IPS-18a (cell line): ENCODE results near the gene ACP4.
"Not testable (repeated sequence)": the region's sequence is repeated elsewhere in the genome, so short reads cannot be mapped to it uniquely, and the experiment has no call there.

ENCODE experiments used
- H3K27ac ChIP-seq: one replicate; pipeline ENCODE4 v1.5.1; 2013; ENCODE audit warnings: low read length
- H3K27me3 ChIP-seq: one replicate; pipeline ENCODE4 v1.6.1; 2013; ENCODE audit warnings: mild to moderate bottlenecking, low read length; ENCODE audit not compliant: control insufficient read depth, insufficient read depth
- H3K36me3 ChIP-seq: one replicate; pipeline ENCODE4 v1.6.1; 2013; ENCODE audit warnings: low read depth, low read length; ENCODE audit not compliant: control insufficient read depth
- H3K4me1 ChIP-seq: one replicate; pipeline ENCODE4 v1.6.1; 2013; ENCODE audit warnings: low read depth, low read length; ENCODE audit not compliant: control insufficient read depth
- H3K4me3 ChIP-seq: one replicate; pipeline ENCODE4 v1.5.1; 2013; ENCODE audit warnings: low read length
- H3K9ac ChIP-seq: one replicate; pipeline ENCODE4 v1.6.1; 2013; ENCODE audit warnings: mild to moderate bottlenecking, low read length, moderate library complexity
- H3K9me3 ChIP-seq: one replicate; pipeline ENCODE4 v1.6.1; 2013; ENCODE audit warnings: low read depth, low read length; ENCODE audit not compliant: control insufficient read depth

The ACP4 gene

GRCh38 chr19:50790396-50790795, at the start of gene ACP4:
ACP4 (plus strand) TSS chr19:50790415; CDS start chr19:50790415, 0 bp downstream.
- H3K27ac ChIP-seq = no peak within 1 kb of the TSS
- no peaks in the 10 kb centered on the region for H3K9me3 ChIP-seq
- H3K27me3 ChIP-seq = no peaks in the 10 kb centered on the region
- H3K9ac ChIP-seq = no peak within 1 kb of the TSS
- H3K4me1 ChIP-seq = no peaks in the 10 kb centered on the region
- peaks cover under 1% of the 10 kb centered on the region for H3K36me3 ChIP-seq
- no peak within 1 kb of the TSS for H3K4me3 ChIP-seq

- Histone ChIP-seq H3K4me3 (no peak overlapping the region), H3K27me3 (peaks cover 7% of the 10 kb centered on the region), H3K27ac (no peak overlapping the region), H3K4me1 (no peaks in the 10 kb centered on the region), H3K9ac (no peak overlapping the region), H3K36me3 (no peaks in the 10 kb centered on the region), H3K9me3 (no peaks in the 10 kb centered on the region)
Observed at GRCh38 chr19:50741179-50741933, 48.9 kb upstream of the ACP4 start.

GRCh38 chr19:50743537-50743936, 46.7 kb upstream of the ACP4 start:
- no peak overlapping the region for H3K27ac ChIP-seq
- H3K36me3 ChIP-seq = no peaks in the 10 kb centered on the region
- H3K27me3 ChIP-seq = peaks cover 6% of the 10 kb centered on the region
- H3K4me3 ChIP-seq = no peak overlapping the region
- no peaks in the 10 kb centered on the region for H3K9me3 ChIP-seq
- no peak overlapping the region for H3K9ac ChIP-seq
- H3K4me1 ChIP-seq = no peaks in the 10 kb centered on the region

GRCh38 chr19:50745221-50745620, 45.0 kb upstream of the ACP4 start:
- Histone ChIP-seq H3K9me3 (no peaks in the 10 kb centered on the region), H3K27ac (no peak overlapping the region), H3K36me3 (no peaks in the 10 kb centered on the region), H3K4me3 (no peak overlapping the region), H3K9ac (no peak overlapping the region), H3K27me3 (no peaks in the 10 kb centered on the region), H3K4me1 (no peaks in the 10 kb centered on the region)

DNA sequence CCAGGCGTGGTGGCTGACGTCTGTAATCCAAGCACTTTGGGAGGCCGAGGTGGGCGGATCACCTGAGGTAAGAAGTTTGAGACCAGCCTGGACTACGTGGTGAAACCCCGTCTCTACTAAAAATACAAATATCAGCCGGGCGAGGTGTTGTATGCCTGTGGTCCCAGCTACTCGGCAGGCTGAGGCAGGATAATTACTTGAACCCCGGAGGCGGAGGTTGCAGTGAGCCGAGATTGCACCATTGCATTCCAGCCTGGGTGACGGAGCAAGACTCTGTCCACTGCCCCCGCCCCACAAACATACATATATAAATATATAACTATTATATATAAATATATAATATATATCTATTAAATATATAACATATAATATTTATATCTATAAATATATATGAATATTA, 43.1 kb upstream of the ACP4 start:
- not testable (repeated sequence) for H3K9me3 ChIP-seq, H3K4me1 ChIP-seq, H3K36me3 ChIP-seq, H3K27ac ChIP-seq, H3K4me3 ChIP-seq, H3K9ac ChIP-seq, H3K27me3 ChIP-seq

DNA sequence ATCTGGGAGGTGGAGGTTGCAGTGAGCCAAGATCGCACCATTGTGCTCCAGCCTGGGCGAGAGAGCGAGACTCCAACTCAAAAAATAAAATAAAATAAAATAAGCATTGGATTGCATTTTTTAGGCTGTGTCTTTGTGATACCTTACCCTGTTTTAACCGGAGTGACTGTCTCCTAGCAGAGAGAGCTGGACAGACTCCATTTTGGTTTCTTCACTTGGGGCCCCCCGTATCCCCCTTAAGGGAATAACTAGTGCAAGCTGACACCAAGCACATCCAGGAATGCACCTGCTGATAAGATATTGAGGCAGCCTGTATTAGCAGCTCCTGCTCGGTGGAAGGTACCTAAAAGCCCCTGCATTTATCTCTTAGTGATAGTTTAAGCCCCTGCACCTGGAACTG, 40.7 kb upstream of the ACP4 start:
- H3K36me3 ChIP-seq = no peaks in the 10 kb centered on the region
- H3K9me3 ChIP-seq = no peaks in the 10 kb centered on the region
- no peak overlapping the region for H3K27ac ChIP-seq
- no peaks in the 10 kb centered on the region for H3K4me1 ChIP-seq
- H3K4me3 ChIP-seq = no peak overlapping the region
- H3K27me3 ChIP-seq = no peaks in the 10 kb centered on the region
- H3K9ac ChIP-seq = no peak overlapping the region

DNA sequence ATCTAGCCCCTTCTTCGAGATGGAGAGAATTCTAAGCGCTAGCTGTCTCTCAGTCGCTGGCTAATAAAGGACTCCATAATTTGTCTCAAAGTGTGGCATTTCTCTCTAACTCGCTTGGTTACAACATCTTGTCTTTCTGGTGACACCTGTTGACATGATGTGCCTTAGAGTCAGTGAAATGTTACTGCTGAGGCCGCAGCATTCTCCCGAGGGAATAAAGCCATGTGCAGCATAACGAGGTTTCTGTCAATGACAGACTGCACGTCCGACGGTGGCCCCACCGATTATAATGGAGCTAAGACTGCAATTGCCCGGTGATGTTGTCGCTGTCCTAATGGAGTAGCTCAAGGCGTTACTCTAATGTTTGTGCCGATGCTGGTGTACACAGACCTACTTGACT, 40.2 kb upstream of the ACP4 start:
- Histone ChIP-seq H3K27me3 (no peaks in the 10 kb centered on the region), H3K36me3 (no peaks in the 10 kb centered on the region), H3K4me3 (no peak overlapping the region), H3K9ac (no peak overlapping the region), H3K4me1 (no peaks in the 10 kb centered on the region), H3K27ac (no peak overlapping the region), H3K9me3 (no peaks in the 10 kb centered on the region)

- H3K4me3 ChIP-seq = no peak overlapping the region
- H3K4me1 ChIP-seq = no peaks in the 10 kb centered on the region
- H3K27me3 ChIP-seq = no peaks in the 10 kb centered on the region
- no peak overlapping the region for H3K9ac ChIP-seq
- H3K9me3 ChIP-seq = no peaks in the 10 kb centered on the region
- H3K27ac ChIP-seq = no peak overlapping the region
- no peaks in the 10 kb centered on the region for H3K36me3 ChIP-seq
Observed at GRCh38 chr19:50753879-50754278, 36.3 kb upstream of the ACP4 start.

DNA sequence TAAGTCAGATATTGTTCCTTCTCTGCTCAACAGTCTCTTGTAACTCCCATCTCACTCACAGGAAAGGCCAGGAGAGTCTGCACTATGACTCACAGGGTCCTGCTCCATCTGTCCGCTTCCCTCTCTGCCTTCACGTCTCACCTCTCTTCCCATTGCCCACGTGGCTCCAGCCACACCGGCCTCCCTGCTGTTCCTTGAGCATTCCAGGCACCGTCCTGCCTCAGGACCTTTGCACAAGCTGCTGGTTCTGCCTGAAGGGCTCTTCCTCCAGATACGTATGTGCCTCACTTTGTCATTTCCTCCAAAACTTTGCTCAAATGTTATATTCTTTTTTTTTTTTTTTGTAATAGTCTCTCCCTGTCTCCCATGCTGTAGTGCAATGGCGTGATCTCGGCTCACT, 34.0 kb upstream of the ACP4 start:
- H3K27ac ChIP-seq, H3K4me1 ChIP-seq, H3K27me3 ChIP-seq, H3K4me3 ChIP-seq, H3K36me3 ChIP-seq, H3K9me3 ChIP-seq, H3K9ac ChIP-seq: not testable (repeated sequence)

GRCh38 chr19:50757624-50758023, 32.6 kb upstream of the ACP4 start:
- H3K36me3 ChIP-seq, H3K4me3 ChIP-seq, H3K27me3 ChIP-seq, H3K9ac ChIP-seq, H3K9me3 ChIP-seq, H3K4me1 ChIP-seq, H3K27ac ChIP-seq: not testable (repeated sequence)

DNA sequence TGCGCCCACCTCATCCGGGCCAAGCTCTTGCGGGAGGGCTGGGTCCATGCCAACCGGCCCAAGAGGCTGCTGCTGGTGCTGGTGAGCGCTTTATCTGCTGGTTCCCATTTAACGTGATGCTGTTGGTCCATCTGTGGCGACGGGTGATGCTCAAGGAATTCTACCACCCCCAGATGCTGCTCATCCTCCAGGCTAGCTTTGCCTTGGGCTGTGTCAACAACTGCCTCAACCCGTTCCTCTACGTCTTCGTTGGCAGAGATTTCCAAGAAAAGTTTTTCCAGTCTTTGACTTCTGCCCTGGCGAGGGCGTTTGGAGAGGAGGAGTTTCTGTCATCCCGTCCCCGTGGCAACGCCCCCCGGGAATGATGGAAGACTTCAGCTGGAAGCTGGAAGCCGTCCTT, 31.1 kb upstream of the ACP4 start:
- not testable (repeated sequence) for H3K36me3 ChIP-seq, H3K4me1 ChIP-seq, H3K4me3 ChIP-seq, H3K27me3 ChIP-seq, H3K9ac ChIP-seq, H3K27ac ChIP-seq, H3K9me3 ChIP-seq

GRCh38 chr19:50759886-50760285, 30.3 kb upstream of the ACP4 start:
- H3K4me1 ChIP-seq = no peaks in the 10 kb centered on the region
- H3K27ac ChIP-seq = no peak overlapping the region
- H3K4me3 ChIP-seq = no peak overlapping the region
- H3K9ac ChIP-seq = no peak overlapping the region
- no peaks in the 10 kb centered on the region for H3K36me3 ChIP-seq
- H3K9me3 ChIP-seq = no peaks in the 10 kb centered on the region
- H3K27me3 ChIP-seq = no peaks in the 10 kb centered on the region
